ENCODE measurements around the gene PAX8. TPM values are rescaled to one million over a fixed set of nuclear protein-coding genes. Genes with fewer than 3 reads are reported as not detected.

Gene PAX8
- total RNA-seq, 1 donor = 2.9 TPM

- Histone ChIP-seq H3K4me1 (ENCODE audit: insufficient read depth, low read length) (no peaks in the 10 kb centered on the region), H3K27me3 (ENCODE audit: insufficient read depth, low read length) (peaks cover 92% of the 10 kb centered on the region)
- no peak for TF ChIP-seq CTCF (IDR thresholded peaks at IDR 0.05; ENCODE audit: extremely low read depth, low read depth, low read length)
Measured at GRCh38 chr2:113274432-113274831, 4.3 kb downstream of the PAX8 start.

GRCh38 chr2:113273981-113274380 is 4.7 kb downstream of the PAX8 start:
- Histone ChIP-seq H4K20me1 (ENCODE audit: insufficient read depth, low read length) (no peaks in the 10 kb centered on the region), H3K4me3 (ENCODE audit: insufficient read depth, low read length) (no peak overlapping the region), H3K9me3 (ENCODE audit: low read depth, low read length) (no peaks in the 10 kb centered on the region), H2AFZ (ENCODE audit: low read length) (no peak overlapping the region), H3K79me2 (ENCODE audit: insufficient read depth, low read length) (no peaks in the 10 kb centered on the region), H3K36me3 (ENCODE audit: insufficient read depth, low read length) (no peaks in the 10 kb centered on the region), H3K4me2 (ENCODE audit: insufficient read depth, low read length) (no peak overlapping the region), H3K27ac (ENCODE audit: low read depth, low read length) (no peak overlapping the region), H3K27me3 (ENCODE audit: insufficient read depth, low read length) (peaks cover 93% of the 10 kb centered on the region), H3K4me1 (ENCODE audit: insufficient read depth, low read length) (no peaks in the 10 kb centered on the region)
- DNase-seq (ENCODE audit: insufficient read length, low spot score, missing footprints) = no peak
- no peak for TF ChIP-seq CTCF (IDR thresholded peaks at IDR 0.05; ENCODE audit: extremely low read depth, low read depth, low read length)

More at GRCh38 chr2:113274432-113274831, 4.3 kb downstream of the PAX8 start:
- Histone ChIP-seq H2AFZ (ENCODE audit: low read length) (no peak overlapping the region), H3K79me2 (ENCODE audit: insufficient read depth, low read length) (no peaks in the 10 kb centered on the region), H4K20me1 (ENCODE audit: insufficient read depth, low read length) (no peaks in the 10 kb centered on the region), H3K27ac (ENCODE audit: low read depth, low read length) (no peak overlapping the region), H3K36me3 (ENCODE audit: insufficient read depth, low read length) (no peaks in the 10 kb centered on the region), H3K4me3 (ENCODE audit: insufficient read depth, low read length) (no peak overlapping the region), H3K4me2 (ENCODE audit: insufficient read depth, low read length) (no peak overlapping the region), H3K9me3 (ENCODE audit: low read depth, low read length) (no peaks in the 10 kb centered on the region)
- DNase-seq (ENCODE audit: insufficient read length, low spot score, missing footprints) = no peak

- H3K79me2 ChIP-seq (ENCODE audit: insufficient read depth, low read length) = no peaks in the 10 kb centered on the region
- no peaks in the 10 kb centered on the region for H4K20me1 ChIP-seq (ENCODE audit: insufficient read depth, low read length)
- no peak overlapping the region for H2AFZ ChIP-seq (ENCODE audit: low read length)
- TF ChIP-seq CTCF (IDR thresholded peaks at IDR 0.05; ENCODE audit: extremely low read depth, low read depth, low read length) = no peak
- DNase-seq (ENCODE audit: insufficient read length, low spot score, missing footprints) = peak; percentile 91
- no peak overlapping the region for H3K27ac ChIP-seq (ENCODE audit: low read depth, low read length)
- no peak overlapping the region for H3K4me3 ChIP-seq (ENCODE audit: insufficient read depth, low read length)
- no peaks in the 10 kb centered on the region for H3K9me3 ChIP-seq (ENCODE audit: low read depth, low read length)
- no peak overlapping the region for H3K4me2 ChIP-seq (ENCODE audit: insufficient read depth, low read length)
- peaks cover 89% of the 10 kb centered on the region for H3K27me3 ChIP-seq (ENCODE audit: insufficient read depth, low read length)
- no peaks in the 10 kb centered on the region for H3K4me1 ChIP-seq (ENCODE audit: insufficient read depth, low read length)
- H3K36me3 ChIP-seq (ENCODE audit: insufficient read depth, low read length) = no peaks in the 10 kb centered on the region
Measured at GRCh38 chr2:113273027-113273551, 5.6 kb downstream of the PAX8 start.

GRCh38 chr2:113272477-113272876 is 6.2 kb downstream of the PAX8 start:
- no peak overlapping the region for H3K4me2 ChIP-seq (ENCODE audit: insufficient read depth, low read length)
- H3K79me2 ChIP-seq (ENCODE audit: insufficient read depth, low read length) = no peaks in the 10 kb centered on the region
- DNase-seq (ENCODE audit: insufficient read length, low spot score, missing footprints) = no peak
- H3K9me3 ChIP-seq (ENCODE audit: low read depth, low read length) = no peaks in the 10 kb centered on the region
- no peaks in the 10 kb centered on the region for H3K36me3 ChIP-seq (ENCODE audit: insufficient read depth, low read length)
- H2AFZ ChIP-seq (ENCODE audit: low read length) = no peak overlapping the region
- no peak for TF ChIP-seq CTCF (IDR thresholded peaks at IDR 0.05; ENCODE audit: extremely low read depth, low read depth, low read length)
- peaks cover 90% of the 10 kb centered on the region for H3K27me3 ChIP-seq (ENCODE audit: insufficient read depth, low read length)
- H4K20me1 ChIP-seq (ENCODE audit: insufficient read depth, low read length) = no peaks in the 10 kb centered on the region
- no peak overlapping the region for H3K4me3 ChIP-seq (ENCODE audit: insufficient read depth, low read length)
- no peaks in the 10 kb centered on the region for H3K4me1 ChIP-seq (ENCODE audit: insufficient read depth, low read length)
- H3K27ac ChIP-seq (ENCODE audit: low read depth, low read length) = no peak overlapping the region

All from osteoblast (primary cell).